HepG2 (cell line): ENCODE measurements around the gene FYB2. TPM values are rescaled to one million over a fixed set of nuclear protein-coding genes. Genes with fewer than 3 reads are reported as not detected.

Source experiments
- CC2D1A ChIP-seq: sonication (generic); formaldehyde crosslinking; IDR thresholded peaks from 2 replicates; pipeline ENCODE4 v1.8.1; 2023; ENCODE audit warnings: mild to moderate bottlenecking, missing genetic modification reagents
- HES4 ChIP-seq: sonication (generic); formaldehyde crosslinking; IDR thresholded peaks from 2 replicates; pipeline ENCODE4 v1.9.0; 2021; ENCODE audit warnings: mild to moderate bottlenecking, missing genetic modification reagents, borderline replicate concordance
- PAF1 ChIP-seq: IDR thresholded peaks from 2 replicates; pipeline ENCODE4 v1.6.1; 2016; ENCODE audit warnings: missing genetic modification reagents, missing compliant biosample characterization
- PHF20 ChIP-seq: sonication (generic); formaldehyde crosslinking; IDR thresholded peaks from 2 replicates; pipeline ENCODE4 v1.5.0; 2020; ENCODE audit warnings: mild to moderate bottlenecking, missing genetic modification reagents
- ZNF10 ChIP-seq: sonication (generic); formaldehyde crosslinking; IDR thresholded peaks from 2 replicates; pipeline ENCODE4 v1.4.0; 2020; ENCODE audit warnings: mild to moderate bottlenecking, low read depth, missing genetic modification reagents, borderline replicate concordance
- ZNF577 ChIP-seq: sonication (generic); formaldehyde crosslinking; IDR thresholded peaks from 2 replicates; pipeline ENCODE4 v1.4.0; 2020; ENCODE audit warnings: mild to moderate bottlenecking, low read depth, missing genetic modification reagents, borderline replicate concordance
- ZNF615 ChIP-seq: sonication (generic); formaldehyde crosslinking; IDR thresholded peaks from 2 replicates; pipeline ENCODE4 v1.5.0; 2020; ENCODE audit warnings: mild to moderate bottlenecking, missing genetic modification reagents, borderline replicate concordance
- polyA plus RNA-seq, 8 experiments: library from polyadenylated mRNA; depleted of rRNA in 3 of 8; stranded (reverse) in 7 of 8; unstranded in 1 of 8; fragments of >200 nt; fragmentation: Illumina TruSeq in 4 of 8; extraction: Trizol in 4 of 8; gene quantifications; 2 replicates each; pipeline versions ENCODE4 v1.2.1 to v1.2.3, GENCODE V29; 2011 to 2016; ENCODE audit warnings: low read depth in 4 of 8, missing spikeins in 1 of 8, mixed read lengths in 1 of 8; ENCODE audit not compliant: insufficient read depth in 1 of 8
- total RNA-seq, 5 experiments: library from RNA; depleted of rRNA; stranded (reverse); fragments of >200 nt; fragmentation: Illumina TruSeq; extraction: Trizol; gene quantifications; 2 replicates each; pipeline ENCODE4 v1.2.3, GENCODE V29; 2016; ENCODE audit warnings: low read depth in 1 of 5
- TF ChIP-seq, protein P1 (sequence below): sonication (generic); formaldehyde crosslinking; IDR thresholded peaks from 2 replicates; pipeline ENCODE4 v1.4.0; 2020; ENCODE audit warnings: missing genetic modification reagents
- TF ChIP-seq, protein P2 (sequence below): sonication (generic); formaldehyde crosslinking; IDR thresholded peaks from 2 replicates; pipeline ENCODE4 v1.4.0; 2020; ENCODE audit warnings: mild to moderate bottlenecking, missing genetic modification reagents, borderline replicate concordance
- TF ChIP-seq, protein P3 (sequence below): sonication (generic); formaldehyde crosslinking; IDR thresholded peaks from 2 replicates; pipeline ENCODE4 v1.5.0; 2020; ENCODE audit warnings: missing genetic modification reagents

Gene FYB2
- total and polyA plus RNA-seq, 2 of the 13 experiments (the other 11 are each of a cell fraction or from before 2014, with no cell fraction given), result 1.2 to 2.7 TPM

DNA sequence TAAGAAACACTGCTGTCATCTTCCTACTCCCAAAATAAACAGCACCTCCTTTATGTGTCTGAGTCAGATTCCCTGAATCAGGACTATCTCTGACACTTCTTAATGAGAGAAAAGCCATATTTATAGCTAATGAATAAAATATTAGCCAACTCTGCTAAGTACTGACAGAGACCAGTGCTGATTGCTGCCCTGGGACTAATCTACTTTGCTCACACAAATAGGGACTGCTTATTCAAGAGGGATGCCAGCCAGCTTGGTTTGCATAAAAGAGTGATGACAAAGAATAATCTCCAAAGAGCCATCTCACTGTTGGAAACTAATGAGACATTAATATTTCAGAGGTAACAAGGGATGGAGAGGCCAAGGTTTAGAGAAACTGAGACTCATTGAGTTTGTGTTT, 36.4 kb downstream of the FYB2 start (continued):
- TF ChIP-seq, protein P1, sequence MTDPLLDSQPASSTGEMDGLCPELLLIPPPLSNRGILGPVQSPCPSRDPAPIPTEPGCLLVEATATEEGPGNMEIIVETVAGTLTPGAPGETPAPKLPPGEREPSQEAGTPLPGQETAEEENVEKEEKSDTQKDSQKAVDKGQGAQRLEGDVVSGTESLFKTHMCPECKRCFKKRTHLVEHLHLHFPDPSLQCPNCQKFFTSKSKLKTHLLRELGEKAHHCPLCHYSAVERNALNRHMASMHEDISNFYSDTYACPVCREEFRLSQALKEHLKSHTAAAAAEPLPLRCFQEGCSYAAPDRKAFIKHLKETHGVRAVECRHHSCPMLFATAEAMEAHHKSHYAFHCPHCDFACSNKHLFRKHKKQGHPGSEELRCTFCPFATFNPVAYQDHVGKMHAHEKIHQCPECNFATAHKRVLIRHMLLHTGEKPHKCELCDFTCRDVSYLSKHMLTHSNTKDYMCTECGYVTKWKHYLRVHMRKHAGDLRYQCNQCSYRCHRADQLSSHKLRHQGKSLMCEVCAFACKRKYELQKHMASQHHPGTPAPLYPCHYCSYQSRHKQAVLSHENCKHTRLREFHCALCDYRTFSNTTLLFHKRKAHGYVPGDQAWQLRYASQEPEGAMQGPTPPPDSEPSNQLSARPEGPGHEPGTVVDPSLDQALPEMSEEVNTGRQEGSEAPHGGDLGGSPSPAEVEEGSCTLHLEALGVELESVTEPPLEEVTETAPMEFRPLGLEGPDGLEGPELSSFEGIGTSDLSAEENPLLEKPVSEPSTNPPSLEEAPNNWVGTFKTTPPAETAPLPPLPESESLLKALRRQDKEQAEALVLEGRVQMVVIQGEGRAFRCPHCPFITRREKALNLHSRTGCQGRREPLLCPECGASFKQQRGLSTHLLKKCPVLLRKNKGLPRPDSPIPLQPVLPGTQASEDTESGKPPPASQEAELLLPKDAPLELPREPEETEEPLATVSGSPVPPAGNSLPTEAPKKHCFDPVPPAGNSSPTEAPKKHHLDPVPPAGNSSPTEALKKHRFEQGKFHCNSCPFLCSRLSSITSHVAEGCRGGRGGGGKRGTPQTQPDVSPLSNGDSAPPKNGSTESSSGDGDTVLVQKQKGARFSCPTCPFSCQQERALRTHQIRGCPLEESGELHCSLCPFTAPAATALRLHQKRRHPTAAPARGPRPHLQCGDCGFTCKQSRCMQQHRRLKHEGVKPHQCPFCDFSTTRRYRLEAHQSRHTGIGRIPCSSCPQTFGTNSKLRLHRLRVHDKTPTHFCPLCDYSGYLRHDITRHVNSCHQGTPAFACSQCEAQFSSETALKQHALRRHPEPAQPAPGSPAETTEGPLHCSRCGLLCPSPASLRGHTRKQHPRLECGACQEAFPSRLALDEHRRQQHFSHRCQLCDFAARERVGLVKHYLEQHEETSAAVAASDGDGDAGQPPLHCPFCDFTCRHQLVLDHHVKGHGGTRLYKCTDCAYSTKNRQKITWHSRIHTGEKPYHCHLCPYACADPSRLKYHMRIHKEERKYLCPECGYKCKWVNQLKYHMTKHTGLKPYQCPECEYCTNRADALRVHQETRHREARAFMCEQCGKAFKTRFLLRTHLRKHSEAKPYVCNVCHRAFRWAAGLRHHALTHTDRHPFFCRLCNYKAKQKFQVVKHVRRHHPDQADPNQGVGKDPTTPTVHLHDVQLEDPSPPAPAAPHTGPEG (CRISPR knock-in tag), result no peak
- TF ChIP-seq ZNF615 (CRISPR knock-in tag) (no peak), ZNF10 (CRISPR knock-in tag) (no peak), CC2D1A (no peak), PHF20 (CRISPR knock-in tag) (no peak), ZNF577 (no peak), HES4 (CRISPR knock-in tag) (no peak), PAF1 (no peak)
- TF ChIP-seq, protein P2, sequence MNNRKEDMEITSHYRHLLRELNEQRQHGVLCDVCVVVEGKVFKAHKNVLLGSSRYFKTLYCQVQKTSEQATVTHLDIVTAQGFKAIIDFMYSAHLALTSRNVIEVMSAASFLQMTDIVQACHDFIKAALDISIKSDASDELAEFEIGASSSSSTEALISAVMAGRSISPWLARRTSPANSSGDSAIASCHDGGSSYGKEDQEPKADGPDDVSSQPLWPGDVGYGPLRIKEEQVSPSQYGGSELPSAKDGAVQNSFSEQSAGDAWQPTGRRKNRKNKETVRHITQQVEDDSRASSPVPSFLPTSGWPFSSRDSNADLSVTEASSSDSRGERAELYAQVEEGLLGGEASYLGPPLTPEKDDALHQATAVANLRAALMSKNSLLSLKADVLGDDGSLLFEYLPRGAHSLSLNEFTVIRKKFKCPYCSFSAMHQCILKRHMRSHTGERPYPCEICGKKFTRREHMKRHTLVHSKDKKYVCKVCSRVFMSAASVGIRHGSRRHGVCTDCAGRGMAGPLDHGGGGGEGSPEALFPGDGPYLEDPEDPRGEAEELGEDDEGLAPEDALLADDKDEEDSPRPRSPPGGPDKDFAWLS (CRISPR knock-in tag), result no peak
- TF ChIP-seq, protein P3, sequence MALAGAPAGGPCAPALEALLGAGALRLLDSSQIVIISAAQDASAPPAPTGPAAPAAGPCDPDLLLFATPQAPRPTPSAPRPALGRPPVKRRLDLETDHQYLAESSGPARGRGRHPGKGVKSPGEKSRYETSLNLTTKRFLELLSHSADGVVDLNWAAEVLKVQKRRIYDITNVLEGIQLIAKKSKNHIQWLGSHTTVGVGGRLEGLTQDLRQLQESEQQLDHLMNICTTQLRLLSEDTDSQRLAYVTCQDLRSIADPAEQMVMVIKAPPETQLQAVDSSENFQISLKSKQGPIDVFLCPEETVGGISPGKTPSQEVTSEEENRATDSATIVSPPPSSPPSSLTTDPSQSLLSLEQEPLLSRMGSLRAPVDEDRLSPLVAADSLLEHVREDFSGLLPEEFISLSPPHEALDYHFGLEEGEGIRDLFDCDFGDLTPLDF (CRISPR knock-in tag), result no peak
